GM23338 (cell line): ENCODE measurements around the gene PGAP3. TPM values are rescaled to one million over a fixed set of nuclear protein-coding genes. Genes with fewer than 3 reads are reported as not detected.

Experiments used
- ATAC-seq: fragments of 200-7000 bp; cut with Tn5 transposase; 3 replicates; pipeline ENCODE4 v1.9.1; 2020
- DNase-seq: peaks from one replicate; pipeline ENCODE4 v3.0.0-alpha.2; 2015; ENCODE audit warnings: low spot score
- H2AFZ ChIP-seq: fragments of 200-600 bp; sonication (generic); 2 replicates; pipeline ENCODE4 v1.8.0; 2016; ENCODE audit warnings: antibody characterized with exemption, mild to moderate bottlenecking, moderate library complexity
- H3F3A ChIP-seq: fragments of 200-600 bp; sonication (generic); replicated peaks from 2 replicates; pipeline ENCODE4 v1.8.0; 2017; ENCODE audit warnings: antibody characterized with exemption, mixed run types, low read depth
- H3K27ac ChIP-seq: fragments of 200-600 bp; sonication (generic); 2 replicates; pipeline ENCODE4 v1.6.1; 2016; ENCODE audit warnings: low read depth
- H3K27me3 ChIP-seq: fragments of 200-600 bp; sonication (generic); 2 replicates; pipeline ENCODE4 v1.8.0; 2016; ENCODE audit warnings: mild to moderate bottlenecking, mixed run types, moderate library complexity; ENCODE audit not compliant: insufficient read depth
- H3K36me3 ChIP-seq: fragments of 200-600 bp; sonication (generic); 2 replicates; pipeline ENCODE4 v1.8.0; 2016; ENCODE audit warnings: mild to moderate bottlenecking; ENCODE audit not compliant: insufficient read depth
- H3K4me1 ChIP-seq: fragments of 200-600 bp; sonication (generic); 2 replicates; pipeline ENCODE4 v1.8.0; 2016; ENCODE audit warnings: mild to moderate bottlenecking, moderate library complexity; ENCODE audit not compliant: insufficient read depth
- H3K4me2 ChIP-seq: fragments of 200-600 bp; sonication (generic); 2 replicates; pipeline ENCODE4 v1.7.1; 2017; ENCODE audit warnings: mixed run types
- H3K4me3 ChIP-seq: fragments of 200-600 bp; sonication (generic); 2 replicates; pipeline ENCODE4 v1.6.1; 2016; ENCODE audit warnings: mixed run types
- H3K79me2 ChIP-seq: fragments of 200-600 bp; sonication (generic); replicated peaks from 2 replicates; pipeline ENCODE4 v1.8.0; 2017; ENCODE audit warnings: mild to moderate bottlenecking; ENCODE audit not compliant: insufficient read depth
- H3K9me2 ChIP-seq: fragments of 200-600 bp; sonication (generic); 2 replicates; pipeline ENCODE4 v1.8.0; 2017; ENCODE audit not compliant: insufficient read depth
- H4K20me1 ChIP-seq: fragments of 200-600 bp; sonication (generic); replicated peaks from 2 replicates; pipeline ENCODE4 v1.8.0; 2017; ENCODE audit warnings: mild to moderate bottlenecking; ENCODE audit not compliant: insufficient read depth
- H3K27ac Mint-ChIP-seq: 2 replicates; pipeline ENCODE4 v1.8.0; 2020; ENCODE audit warnings: inconsistent platforms, mild to moderate bottlenecking, moderate library complexity, mixed read lengths
- H3K27me3 Mint-ChIP-seq: 3 replicates; pipeline ENCODE4 v1.8.0; 2022; ENCODE audit warnings: low read depth, mild to moderate bottlenecking, moderate library complexity, mixed read lengths, inconsistent platforms; ENCODE audit not compliant: insufficient read depth, poor library complexity
- H3K36me3 Mint-ChIP-seq: 3 replicates; pipeline ENCODE4 v1.8.0; 2021; ENCODE audit warnings: low read depth, mild to moderate bottlenecking, inconsistent platforms, moderate library complexity, mixed read lengths
- H3K4me1 Mint-ChIP-seq: 3 replicates; pipeline ENCODE4 v1.8.0; 2020; ENCODE audit warnings: mild to moderate bottlenecking, inconsistent platforms, mixed read lengths
- H3K4me3 Mint-ChIP-seq: 3 replicates; pipeline ENCODE4 v1.8.0; 2021; ENCODE audit warnings: moderate library complexity, mild to moderate bottlenecking, inconsistent platforms, mixed read lengths
- H3K9me3 Mint-ChIP-seq: 3 replicates; pipeline ENCODE4 v1.8.0; 2020; ENCODE audit warnings: moderate library complexity, mild to moderate bottlenecking, inconsistent platforms, mixed read lengths
- CREB1 ChIP-seq: fragments of 250-450 bp; sonication (Bioruptor Pico); IDR thresholded peaks from 2 replicates; pipeline ENCODE4 v1.5.0; 2020; ENCODE audit warnings: low read depth, mild to moderate bottlenecking, moderate library complexity
- CTCF ChIP-seq, 2 experiments: fragments of 200-600 bp in 1 of 2; sonication (generic) in 1 of 2; conservative IDR thresholded peaks; 2 replicates each; pipeline versions ENCODE4 v1.5.1 to v1.6.1; 2016 to 2017; ENCODE audit warnings: antibody characterized with exemption in 2 of 2, low read depth in 2 of 2, mild to moderate bottlenecking in 2 of 2, moderate library complexity in 1 of 2
- EZH2phosphoT487 ChIP-seq: fragments of 200-600 bp; sonication (generic); IDR thresholded peaks from one replicate; pipeline ENCODE4 v1.8.1; 2018; ENCODE audit warnings: antibody characterized with exemption; ENCODE audit not compliant: unreplicated experiment
- JUNB ChIP-seq: IDR thresholded peaks from one replicate; pipeline ENCODE4 v1.6.1; 2016; ENCODE audit warnings: antibody characterized with exemption; ENCODE audit not compliant: unreplicated experiment
- NANOG ChIP-seq: IDR thresholded peaks from 2 replicates; pipeline ENCODE4 v1.6.1; 2016; ENCODE audit warnings: antibody characterized with exemption, borderline replicate concordance
- POLR2AphosphoS5 ChIP-seq: IDR thresholded peaks from 2 replicates; pipeline ENCODE4 v1.6.1; 2016; ENCODE audit warnings: antibody characterized with exemption, low read depth
- STAT1 ChIP-seq: IDR thresholded peaks from one replicate; pipeline ENCODE4 v1.6.1; 2016; ENCODE audit warnings: antibody characterized with exemption; ENCODE audit not compliant: unreplicated experiment
- ZNF114 ChIP-seq: fragments of 250-450 bp; sonication (Bioruptor Pico); IDR thresholded peaks from 2 replicates; pipeline ENCODE4 v1.5.0; 2020; ENCODE audit warnings: mild to moderate bottlenecking, moderate library complexity
- ZNF331 ChIP-seq: fragments of 250-450 bp; sonication (Bioruptor Pico); IDR thresholded peaks from 2 replicates; pipeline ENCODE4 v1.5.0; 2020; ENCODE audit warnings: low read depth, mild to moderate bottlenecking, moderate library complexity
- polyA plus RNA-seq: library from polyadenylated mRNA; unstranded; fragments of >200 nt; fragmentation: Nextera tagmentation; extraction: Ambion mirVana; gene quantifications from 2 replicates; pipeline ENCODE4 v1.2.1, GENCODE V29; 2016
- total RNA-seq: library from RNA; depleted of rRNA; stranded (reverse); fragments of >200 nt; shearing (Covaris generic); gene quantifications from 2 replicates; pipeline ENCODE4 v1.2.3, GENCODE V29; 2014
- TF ChIP-seq, protein P1 (sequence below): IDR thresholded peaks from one replicate; pipeline ENCODE4 v1.6.1; 2018; ENCODE audit warnings: antibody characterized with exemption; ENCODE audit not compliant: unreplicated experiment

The PGAP3 gene
- total and polyA plus RNA-seq, 2 experiments from 2014 or later: 7.0 to 10.7 TPM

GRCh38 chr17:39705786-39706348 is 18.0 kb upstream of the PGAP3 start:
- no peak overlapping the region for H3K4me3 ChIP-seq
- ATAC-seq (peak; percentile 11), DNase-seq (no peak)
- peaks cover 32% of the 10 kb centered on the region for H4K20me1 ChIP-seq
- peaks cover 59% of the 10 kb centered on the region for H3K36me3 Mint-ChIP-seq
- no peaks in the 10 kb centered on the region for H3K27me3 ChIP-seq
- H3K9me2 ChIP-seq: no peaks in the 10 kb centered on the region
- H3K27ac Mint-ChIP-seq: peak overlapping the region; percentile 89; the same call in 1 of the 2 replicates
- H3K79me2 ChIP-seq: peaks cover 66% of the 10 kb centered on the region
- H3K27ac ChIP-seq: peak overlapping the region; percentile 63
- peaks cover 2% of the 10 kb centered on the region for H3K27me3 Mint-ChIP-seq
- TF ChIP-seq ZNF114: no peak
- TF ChIP-seq STAT1: no peak
- no peak for TF ChIP-seq POLR2AphosphoS5
- no peak for TF ChIP-seq ZNF331 (CRISPR knock-in tag)
- TF ChIP-seq, protein P1, sequence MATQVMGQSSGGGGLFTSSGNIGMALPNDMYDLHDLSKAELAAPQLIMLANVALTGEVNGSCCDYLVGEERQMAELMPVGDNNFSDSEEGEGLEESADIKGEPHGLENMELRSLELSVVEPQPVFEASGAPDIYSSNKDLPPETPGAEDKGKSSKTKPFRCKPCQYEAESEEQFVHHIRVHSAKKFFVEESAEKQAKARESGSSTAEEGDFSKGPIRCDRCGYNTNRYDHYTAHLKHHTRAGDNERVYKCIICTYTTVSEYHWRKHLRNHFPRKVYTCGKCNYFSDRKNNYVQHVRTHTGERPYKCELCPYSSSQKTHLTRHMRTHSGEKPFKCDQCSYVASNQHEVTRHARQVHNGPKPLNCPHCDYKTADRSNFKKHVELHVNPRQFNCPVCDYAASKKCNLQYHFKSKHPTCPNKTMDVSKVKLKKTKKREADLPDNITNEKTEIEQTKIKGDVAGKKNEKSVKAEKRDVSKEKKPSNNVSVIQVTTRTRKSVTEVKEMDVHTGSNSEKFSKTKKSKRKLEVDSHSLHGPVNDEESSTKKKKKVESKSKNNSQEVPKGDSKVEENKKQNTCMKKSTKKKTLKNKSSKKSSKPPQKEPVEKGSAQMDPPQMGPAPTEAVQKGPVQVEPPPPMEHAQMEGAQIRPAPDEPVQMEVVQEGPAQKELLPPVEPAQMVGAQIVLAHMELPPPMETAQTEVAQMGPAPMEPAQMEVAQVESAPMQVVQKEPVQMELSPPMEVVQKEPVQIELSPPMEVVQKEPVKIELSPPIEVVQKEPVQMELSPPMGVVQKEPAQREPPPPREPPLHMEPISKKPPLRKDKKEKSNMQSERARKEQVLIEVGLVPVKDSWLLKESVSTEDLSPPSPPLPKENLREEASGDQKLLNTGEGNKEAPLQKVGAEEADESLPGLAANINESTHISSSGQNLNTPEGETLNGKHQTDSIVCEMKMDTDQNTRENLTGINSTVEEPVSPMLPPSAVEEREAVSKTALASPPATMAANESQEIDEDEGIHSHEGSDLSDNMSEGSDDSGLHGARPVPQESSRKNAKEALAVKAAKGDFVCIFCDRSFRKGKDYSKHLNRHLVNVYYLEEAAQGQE: no peak
- TF ChIP-seq CREB1: no peak
- no peak for TF ChIP-seq JUNB
- no peak for TF ChIP-seq CTCF (conservative IDR thresholded peaks at IDR 0.05; ENCODE audit: low read depth in 2 of 2)
- TF ChIP-seq NANOG: no peak
- TF ChIP-seq EZH2phosphoT487: no peak
- no peak overlapping the region for H2AFZ ChIP-seq
- H3K4me2 ChIP-seq: peak overlapping the region; percentile 62; the same call in 1 of the 2 replicates
- H3K4me1 ChIP-seq: peaks cover 47% of the 10 kb centered on the region
- H3K4me1 Mint-ChIP-seq: peaks cover 50% of the 10 kb centered on the region
- H3K36me3 ChIP-seq: peaks cover 20% of the 10 kb centered on the region
- no peaks in the 10 kb centered on the region for H3K9me3 Mint-ChIP-seq
- H3F3A ChIP-seq: 0 out of 2 replicates have a peak, but pooled peaks cover 2% of the 10 kb centered on the region
- H3K4me3 Mint-ChIP-seq: no peak overlapping the region
